GM19452 (cell line): ENCODE data around the gene LRBA.

ENCODE experiments used
- ATAC-seq: cut with Tn5 transposase; IDR thresholded peaks from one replicate; pipeline ENCODE4 v1.9.1; 2021; ENCODE audit not compliant: unreplicated experiment

Gene LRBA

GRCh38 chr4:150817804-150818528, 197.1 kb downstream of the LRBA start:
- ATAC-seq, result no peak

DNA sequence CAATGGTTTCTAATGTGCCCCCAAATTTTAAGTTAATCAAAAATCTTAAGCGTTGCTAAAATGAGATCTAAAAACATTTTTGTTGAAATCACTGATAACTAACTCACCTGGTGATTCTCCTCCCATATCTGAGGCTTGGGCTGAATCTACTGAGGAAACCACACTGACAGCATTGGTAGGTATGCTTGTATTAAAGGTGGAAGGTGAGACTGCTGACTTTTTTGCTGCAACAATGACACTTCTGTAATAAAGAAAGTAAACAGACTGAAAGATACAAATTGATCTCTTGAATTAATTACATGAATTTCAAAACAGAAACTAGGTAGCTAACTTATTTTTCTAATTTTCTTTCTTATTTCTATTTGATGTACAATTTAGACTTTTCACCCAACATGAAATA, 198.1 kb downstream of the LRBA start:
- ATAC-seq, result no peak

GRCh38 chr4:150816491-150816890, 198.6 kb downstream of the LRBA start:
- no peak for ATAC-seq

DNA sequence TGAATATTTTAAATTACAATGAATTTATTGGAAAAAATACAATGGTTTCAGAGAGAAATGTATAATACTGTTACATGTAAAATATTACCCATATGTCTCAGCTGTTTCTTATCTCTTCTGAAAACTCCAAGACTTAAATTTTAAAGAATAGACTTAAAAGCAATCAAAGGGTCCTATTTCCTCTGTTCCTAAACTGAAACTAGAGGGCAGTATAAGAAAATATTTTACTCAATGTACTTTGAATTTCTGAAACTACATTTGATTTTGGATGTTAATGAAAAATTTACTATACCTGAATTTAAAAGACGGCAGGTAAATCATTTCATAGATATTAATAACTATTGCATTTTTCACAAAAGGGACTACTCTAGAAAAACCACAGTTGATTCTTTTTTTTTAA, 200.2 kb downstream of the LRBA start:
- ATAC-seq, result no peak

DNA sequence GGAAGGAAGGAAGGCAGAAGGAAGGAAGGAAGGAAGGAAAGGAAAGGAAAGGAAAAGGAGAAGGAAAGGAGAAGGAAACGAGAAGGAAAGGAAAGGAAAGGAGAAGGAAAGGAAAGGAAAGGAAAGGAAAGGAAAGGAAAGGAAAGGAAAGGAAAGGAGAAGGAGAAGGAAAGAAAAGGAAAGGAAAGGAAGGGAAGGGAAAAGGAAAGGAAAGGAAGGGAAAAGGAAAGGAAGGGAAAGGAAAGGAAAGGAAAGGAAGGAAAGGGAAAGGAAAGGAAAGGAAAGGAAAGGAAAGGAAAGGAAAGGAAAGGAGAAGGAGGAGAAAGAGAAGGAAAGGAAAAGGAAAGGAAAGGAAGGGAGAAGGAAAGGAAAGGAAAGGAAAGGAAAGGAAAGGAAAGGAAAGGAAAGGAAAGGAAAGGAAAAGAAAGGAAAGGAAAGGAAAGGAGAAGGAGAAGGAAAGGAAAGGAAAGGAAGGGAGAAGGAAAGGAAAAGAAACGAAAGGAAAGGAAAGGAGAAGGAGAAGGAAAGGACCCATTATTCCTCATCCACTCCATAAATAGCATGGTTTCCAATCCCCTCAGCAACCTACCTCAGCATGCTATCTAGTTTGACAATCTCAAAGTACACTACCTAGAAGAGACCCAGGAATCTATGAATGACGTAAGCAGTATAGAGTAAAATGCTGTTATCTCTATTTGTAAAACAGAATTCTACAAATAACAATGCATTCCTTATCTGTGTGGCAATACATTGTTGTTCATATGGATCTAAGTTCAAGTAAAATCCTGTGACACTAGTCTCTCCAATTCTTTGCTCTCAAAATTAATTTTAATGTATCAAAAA, 209.7 kb downstream of the LRBA start:
- no peak for ATAC-seq

- ATAC-seq, result no peak
Measured at GRCh38 chr4:150801833-150802232, 213.3 kb downstream of the LRBA start.

- no peak for ATAC-seq
Measured at GRCh38 chr4:150799207-150799606, 215.9 kb downstream of the LRBA start.

DNA sequence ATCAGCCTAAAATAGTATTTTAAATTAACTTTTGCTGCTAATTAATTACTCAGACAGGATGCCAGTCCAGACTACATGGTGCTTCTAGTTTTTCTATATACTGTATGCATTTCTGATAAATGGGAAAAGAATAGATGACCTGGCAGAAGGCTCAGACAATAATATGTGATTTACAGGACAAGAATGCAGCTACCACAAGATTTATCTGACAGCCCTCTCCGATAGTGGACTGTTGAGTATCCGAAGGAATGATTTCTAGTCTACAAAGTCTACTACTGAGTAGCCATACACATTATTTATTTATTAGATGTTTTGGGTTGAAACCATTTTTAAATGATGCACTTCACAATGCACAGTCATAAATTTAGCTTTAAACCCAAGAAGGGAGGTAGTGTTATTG, 220.4 kb downstream of the LRBA start:
- ATAC-seq, result no peak

GRCh38 chr4:150789864-150790263, 225.2 kb downstream of the LRBA start:
- ATAC-seq, result no peak

DNA sequence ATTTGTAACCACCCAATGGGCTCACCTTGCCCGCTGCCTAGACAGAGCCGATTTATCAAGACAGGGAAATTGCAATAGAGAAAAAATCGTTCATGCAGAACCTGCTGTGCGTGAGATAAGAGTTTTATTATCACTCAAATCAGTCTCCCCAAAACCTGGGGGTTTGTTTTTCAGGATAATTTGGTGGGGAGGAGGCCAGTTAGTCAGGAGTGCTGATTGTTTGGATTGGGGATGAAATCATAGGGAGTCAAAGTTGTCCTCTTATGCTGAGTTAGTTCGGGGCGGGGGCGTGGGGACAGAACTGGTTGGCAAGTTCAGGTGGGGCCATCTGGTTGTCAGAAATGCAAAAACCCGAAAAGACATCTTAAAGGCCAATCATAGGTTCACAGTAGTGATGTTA, 230.1 kb downstream of the LRBA start:
- no peak for ATAC-seq

DNA sequence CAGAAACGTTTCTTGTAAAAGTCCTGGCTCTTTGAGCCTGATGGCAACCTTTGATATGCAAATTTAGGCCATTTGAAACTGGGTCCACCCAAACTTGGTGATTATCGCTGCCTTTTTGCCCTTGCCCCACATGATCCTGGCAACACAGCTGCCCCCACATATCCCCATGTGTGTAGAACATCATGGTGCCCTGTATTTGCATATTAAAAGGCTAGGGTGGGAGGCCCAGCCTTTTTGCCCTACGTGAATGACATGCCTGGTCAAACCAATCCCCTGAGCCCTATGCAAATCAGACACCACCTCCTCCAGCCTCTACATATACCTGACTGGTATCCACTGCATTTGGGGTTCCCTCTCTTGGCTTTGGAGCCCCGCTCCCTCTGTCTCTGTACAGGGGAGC, 230.8 kb downstream of the LRBA start:
- no peak for ATAC-seq

GRCh38 chr4:150782921-150783320, 232.2 kb downstream of the LRBA start:
- no peak for ATAC-seq

GRCh38 chr4:150782311-150782710, 232.8 kb downstream of the LRBA start:
- no peak for ATAC-seq

- no peak for ATAC-seq
Measured at GRCh38 chr4:150781191-150781590, 233.9 kb downstream of the LRBA start.

DNA sequence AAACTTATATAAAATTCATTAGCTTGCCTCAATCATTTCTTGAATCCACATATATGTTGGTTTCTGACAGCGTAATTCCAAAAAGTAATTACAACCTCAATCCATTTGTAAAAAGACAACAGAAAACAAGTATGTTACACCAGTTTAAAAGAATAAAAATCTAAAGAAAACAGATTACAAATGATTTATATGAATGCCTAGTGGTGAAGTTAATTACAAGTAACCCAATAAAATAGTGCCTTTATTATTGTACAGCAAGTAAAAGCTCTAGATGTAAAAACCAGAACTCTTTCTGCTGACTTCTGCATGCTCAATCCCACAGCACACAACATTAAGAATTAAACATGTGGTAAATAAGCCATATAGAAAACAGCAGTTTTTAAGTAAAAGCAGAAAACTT, 235.4 kb downstream of the LRBA start:
- no peak for ATAC-seq

DNA sequence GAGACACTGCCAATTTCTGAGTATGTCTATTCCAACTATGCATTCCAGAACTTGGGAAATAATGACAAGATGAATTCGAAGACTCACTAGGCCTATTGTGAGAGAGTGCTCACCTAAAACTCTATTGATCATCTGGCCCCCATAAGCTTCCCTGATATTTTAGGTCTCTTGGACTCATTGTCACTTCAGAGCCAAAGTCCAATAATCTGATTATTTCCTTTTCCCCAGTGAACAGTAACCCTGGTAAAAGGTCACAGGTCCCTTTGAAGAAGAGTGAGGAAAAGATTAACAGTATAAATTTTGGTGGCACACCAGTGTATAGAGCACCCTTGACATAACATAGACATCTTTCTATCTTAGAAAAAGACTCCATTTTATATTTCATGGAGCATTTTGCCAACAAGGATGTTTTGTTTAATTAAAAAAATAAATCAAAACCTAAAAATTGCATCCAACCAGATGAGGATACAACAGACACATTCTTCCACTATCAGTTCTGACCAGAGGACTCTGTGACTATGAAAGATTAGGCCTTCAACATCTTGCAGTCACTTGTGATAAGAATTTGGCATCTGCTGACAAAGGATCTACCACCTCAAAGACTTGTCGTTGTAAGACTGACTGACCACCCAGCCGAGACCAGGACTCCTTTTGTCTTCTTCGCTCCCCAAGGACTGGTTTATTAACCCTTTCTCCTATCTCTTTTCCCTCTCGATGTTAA, 241.2 kb downstream of the LRBA start:
- ATAC-seq, result no peak

DNA sequence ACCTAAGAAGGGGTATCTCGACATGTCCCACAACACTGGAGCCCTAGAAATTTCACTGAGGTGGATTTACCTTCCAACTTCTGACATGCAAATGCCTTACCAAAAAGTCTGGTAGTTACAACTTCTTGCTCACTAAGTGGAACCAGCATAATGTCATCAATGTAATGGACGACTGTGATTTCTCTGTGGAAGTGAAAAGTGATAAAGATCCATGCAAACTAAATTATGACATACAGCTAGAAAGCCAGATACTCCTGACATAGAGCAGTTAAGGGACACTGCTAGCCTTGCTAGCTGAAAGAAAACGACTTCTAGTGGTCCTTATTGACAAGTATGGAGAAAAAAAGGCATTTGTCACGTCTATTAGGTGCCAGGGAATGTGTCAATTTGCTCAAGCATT, 242.1 kb downstream of the LRBA start:
- no peak for ATAC-seq

DNA sequence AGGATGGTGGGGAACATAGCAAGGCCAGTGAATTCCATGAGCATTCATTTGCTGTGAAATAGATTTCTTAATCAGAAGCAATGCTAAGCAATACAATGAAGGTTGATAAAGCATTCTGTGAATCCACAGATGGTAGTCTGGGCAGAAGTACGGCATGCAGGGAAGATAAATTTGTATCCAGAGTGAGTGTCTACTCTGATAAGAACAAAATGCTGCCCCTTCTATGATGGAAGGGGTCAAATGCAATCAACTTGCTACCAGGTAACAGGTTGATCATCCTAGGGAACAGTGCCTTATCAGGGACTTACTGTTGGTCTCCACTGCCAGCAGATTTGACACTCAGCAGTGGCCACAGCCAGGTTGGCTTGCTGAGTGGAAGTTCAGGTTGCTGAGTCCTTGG, 243.7 kb downstream of the LRBA start:
- ATAC-seq, result no peak

DNA sequence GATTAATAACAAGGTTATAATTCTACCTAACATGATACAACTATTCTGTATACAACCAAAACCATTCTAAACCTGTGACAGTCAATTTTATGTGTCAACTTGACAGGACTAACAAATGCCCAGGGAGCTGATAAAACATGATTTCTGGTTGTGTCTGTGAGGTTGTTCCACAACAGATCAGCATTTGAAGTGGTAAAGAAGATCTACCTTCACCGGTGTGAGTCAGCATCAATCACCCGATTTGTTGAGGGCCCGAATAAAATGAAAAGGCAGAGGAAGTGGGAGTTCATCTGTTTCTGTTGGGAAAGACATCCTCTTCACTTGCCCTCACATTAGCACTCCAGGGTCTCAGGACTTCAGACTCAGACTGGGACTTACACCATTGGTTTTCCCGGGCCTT, 245.2 kb downstream of the LRBA start:
- ATAC-seq, result no peak

DNA sequence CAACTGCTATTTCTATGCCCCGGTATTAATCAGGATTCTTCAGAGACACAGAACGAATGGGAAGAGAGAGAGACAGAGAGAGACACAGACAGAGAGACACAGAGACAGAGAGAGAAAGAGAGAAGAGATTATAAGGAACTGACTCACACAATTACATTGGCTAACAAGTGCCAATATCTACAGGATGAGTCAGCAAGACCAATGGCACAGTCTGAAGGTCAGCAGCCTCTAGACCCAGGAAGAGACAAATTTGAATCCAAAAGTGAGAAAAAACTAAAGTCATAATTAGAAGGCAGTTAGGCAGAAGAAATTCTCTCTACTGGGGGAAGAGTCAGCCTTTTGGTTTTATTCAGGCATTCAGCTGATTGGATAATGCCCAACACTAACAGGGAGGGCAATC, 245.8 kb downstream of the LRBA start:
- no peak for ATAC-seq

GRCh38 chr4:150768497-150768896, 246.6 kb downstream of the LRBA start:
- no peak for ATAC-seq

DNA sequence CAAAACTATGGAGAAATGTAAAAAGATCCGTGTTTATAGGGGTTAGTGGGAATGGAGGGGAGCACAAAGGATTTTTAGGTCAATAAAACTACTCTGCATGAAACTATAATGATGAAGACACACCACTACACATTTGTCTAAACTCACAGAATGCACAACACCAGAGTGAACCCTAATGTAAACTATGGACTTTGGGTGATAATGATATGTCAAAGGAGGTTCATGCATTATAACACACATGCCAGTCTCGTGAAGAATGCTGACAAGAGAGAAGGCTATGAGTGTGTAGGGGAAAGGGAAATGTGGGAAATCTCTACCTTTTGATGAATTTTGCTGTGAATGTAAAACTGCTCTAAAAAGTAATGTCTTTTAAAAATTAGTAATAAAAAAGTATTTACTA, 249.9 kb downstream of the LRBA start:
- ATAC-seq, result no peak
